ENCODE data around the gene LUZP1.

Gene LUZP1

DNA sequence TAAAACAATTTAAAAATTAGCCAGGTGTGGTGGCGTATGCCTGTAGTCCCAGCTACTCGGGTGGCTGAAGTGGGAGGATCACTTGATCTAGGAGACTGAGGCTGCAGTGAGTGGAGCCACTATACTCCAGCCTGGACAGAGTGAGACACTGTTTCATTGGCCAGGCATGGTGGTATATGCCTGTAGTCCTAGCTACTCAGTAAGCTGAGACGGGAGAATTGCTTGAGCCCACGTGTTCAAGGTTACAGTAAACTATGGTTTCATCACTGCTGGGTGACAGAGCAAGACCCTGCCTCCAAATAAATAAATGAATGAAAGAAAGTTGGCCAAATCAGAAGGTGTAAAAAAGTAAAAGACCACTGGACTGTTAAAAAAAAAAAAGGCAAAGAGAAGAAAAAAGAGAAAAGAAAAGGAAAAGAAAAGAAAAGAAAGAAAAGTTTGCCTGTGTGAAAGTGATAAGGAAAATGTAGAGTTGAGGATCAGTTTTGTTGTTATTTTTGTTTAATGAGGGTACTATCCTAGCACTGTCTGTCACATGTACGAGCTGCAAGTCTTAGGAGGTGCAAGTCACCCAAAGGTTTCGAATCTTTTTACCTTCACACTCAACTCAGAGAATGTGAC is 52.3 kb downstream of the LUZP1 start:
- no peak for DNase-seq (ENCODE audit: low read depth)

DNA sequence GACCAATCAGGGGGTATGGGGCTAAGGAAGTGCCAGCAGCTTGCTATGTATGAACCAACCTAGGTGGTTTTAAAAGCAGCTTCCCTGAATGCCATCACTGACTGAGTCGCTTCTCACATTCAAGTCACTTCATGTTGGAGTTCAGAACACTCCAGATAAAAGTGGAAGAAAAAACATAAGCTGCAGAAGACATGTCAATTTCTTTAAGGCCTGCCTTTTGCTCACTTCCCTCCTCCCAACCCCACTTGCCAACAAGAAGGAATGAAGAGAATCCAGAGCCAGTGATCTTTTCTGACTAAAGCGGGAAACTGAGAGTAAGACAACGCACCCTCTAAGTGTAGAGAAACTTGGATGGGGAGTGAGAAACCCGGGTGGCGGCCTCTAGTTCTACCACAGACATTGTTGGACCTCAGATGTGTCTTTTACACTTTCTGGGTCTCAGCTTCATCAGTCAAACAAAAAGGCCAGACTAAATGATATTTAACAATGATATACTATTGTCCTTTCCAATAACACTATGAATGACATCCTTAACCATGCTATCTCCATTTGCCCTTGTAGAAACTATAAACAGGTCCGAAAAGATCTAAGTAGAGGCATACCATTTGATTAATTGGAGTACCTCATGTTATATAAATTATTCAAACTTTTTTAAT is 54.1 kb downstream of the LUZP1 start:
- no peak for DNase-seq (ENCODE audit: low read depth)

DNA sequence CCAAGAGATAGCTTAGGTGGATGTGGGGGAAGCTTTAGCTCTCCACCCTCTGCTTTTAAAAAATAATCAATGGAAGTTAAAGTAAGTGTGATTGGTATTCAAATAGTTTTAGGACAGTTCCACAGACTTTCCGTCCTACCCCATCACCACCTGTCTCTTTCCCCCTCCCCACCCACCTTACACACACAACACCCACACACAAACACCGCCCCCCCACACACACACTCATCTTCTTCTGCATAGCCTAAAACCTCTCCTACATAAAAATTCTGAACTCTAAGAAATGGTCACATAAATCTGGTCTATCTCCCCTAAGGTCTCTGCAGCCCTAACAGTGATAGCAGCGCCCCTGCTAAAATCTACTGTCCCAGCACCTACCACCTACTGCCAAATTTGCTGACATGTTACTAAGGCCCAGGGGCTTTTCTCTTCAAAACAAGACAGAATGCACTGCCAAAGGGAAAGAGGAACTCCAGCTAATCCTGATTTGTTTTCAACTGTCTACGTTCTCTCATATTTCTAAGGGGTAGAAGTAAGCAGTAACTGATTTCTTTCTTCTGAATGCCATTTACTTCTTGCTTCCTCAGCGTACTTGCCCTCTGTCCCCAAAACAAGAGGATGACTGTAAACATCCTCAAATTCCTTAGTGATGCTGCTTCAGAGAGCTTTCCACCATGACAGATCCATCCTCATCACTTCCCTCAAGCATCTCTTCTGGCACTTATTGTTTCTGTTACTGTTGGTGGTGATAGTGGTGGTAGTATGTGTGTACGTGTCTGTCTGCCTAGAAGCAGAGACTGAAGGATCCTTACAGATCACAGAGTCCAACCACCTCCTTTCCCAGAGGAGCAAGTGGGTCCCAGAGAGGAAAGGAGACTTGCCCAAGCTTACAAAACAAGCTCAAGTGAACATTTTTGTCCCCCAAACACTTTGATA is 56.8 kb downstream of the LUZP1 start:
- DNase-seq (ENCODE audit: low read depth): no peak

GRCh38 chr1:23110391-23110790 is 58.3 kb downstream of the LUZP1 start:
- no peak for DNase-seq (ENCODE audit: low read depth)

GRCh38 chr1:23108918-23109533 is 59.6 kb downstream of the LUZP1 start:
- peak; percentile 29 for DNase-seq (ENCODE audit: low read depth)

GRCh38 chr1:23103001-23103889 is 65.4 kb downstream of the LUZP1 start:
- no peak for DNase-seq (ENCODE audit: low read depth)

DNA sequence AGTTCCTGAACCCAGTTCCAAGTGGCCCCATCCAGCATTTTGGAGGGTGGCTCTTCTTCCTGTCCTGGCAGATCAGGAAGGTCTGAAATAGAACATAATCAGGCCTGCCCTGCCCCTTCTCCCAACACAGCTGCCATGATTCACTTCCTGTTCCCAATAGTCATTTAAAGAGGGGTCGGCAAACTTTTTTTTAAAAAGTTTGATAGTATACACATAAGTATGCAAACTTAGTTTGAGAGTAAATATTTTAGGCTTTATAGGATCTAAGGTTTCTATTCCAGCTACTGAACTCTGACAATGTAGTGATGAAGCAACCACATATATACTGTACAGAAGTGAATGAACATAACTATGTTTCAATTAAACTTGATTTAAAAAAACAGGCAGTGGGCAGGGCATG is 66.4 kb downstream of the LUZP1 start:
- no peak for DNase-seq (ENCODE audit: low read depth)

GRCh38 chr1:23101887-23102286 is 66.8 kb downstream of the LUZP1 start:
- DNase-seq (ENCODE audit: low read depth): no peak

DNA sequence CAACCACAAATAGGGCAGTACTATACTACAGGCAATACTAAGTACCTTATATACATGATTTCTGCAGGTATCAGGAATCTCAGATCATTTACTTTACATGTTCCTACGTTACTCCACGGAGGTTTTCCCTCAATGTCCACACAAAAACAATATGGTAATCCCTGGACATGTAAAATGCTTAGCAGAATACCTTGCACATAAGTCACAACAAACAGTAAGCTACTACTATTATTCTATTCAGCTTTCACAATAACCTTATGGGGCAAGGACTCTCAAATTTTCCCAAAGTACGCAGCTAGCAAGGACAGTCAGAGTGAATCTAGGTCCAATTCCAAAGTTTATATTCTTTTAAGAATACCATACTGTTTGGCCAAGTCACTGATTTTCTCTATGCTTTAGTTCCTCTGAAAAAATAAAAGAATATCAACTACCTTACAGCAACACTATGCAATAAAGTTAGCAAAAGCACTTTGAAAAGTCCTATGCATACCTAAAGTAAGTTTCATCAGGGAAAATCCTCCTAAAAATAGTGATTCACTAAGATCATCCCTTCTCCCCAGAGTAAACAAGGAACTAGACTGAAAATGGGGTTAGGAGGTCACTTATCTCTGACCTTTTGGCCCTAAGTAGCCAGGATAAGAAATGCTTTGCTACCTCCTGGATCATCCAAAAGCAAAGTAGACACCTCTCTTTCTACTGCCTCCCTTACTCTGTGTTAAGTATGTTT is 67.4 kb downstream of the LUZP1 start:
- DNase-seq (ENCODE audit: low read depth): no peak

- DNase-seq (ENCODE audit: low read depth): no peak
Observed at GRCh38 chr1:23100074-23100748, 68.4 kb downstream of the LUZP1 start.

DNA sequence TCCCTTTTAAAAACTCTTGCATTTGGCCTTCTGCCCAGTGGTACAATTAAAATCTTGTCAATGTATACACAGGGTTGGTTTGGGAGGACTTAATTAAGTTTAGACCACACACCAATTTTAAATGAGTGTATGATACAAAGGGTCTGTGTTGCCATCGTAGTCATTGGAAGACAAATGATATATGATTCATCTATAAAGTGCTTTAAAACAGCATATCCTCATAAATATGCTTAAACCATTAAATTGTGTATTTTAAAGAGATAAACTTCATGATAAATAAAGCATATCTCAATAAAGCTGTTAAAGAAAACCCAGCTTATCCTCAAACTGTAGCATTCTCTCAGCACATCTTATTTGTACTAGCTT is 69.5 kb downstream of the LUZP1 start:
- no peak for DNase-seq (ENCODE audit: low read depth)

DNA sequence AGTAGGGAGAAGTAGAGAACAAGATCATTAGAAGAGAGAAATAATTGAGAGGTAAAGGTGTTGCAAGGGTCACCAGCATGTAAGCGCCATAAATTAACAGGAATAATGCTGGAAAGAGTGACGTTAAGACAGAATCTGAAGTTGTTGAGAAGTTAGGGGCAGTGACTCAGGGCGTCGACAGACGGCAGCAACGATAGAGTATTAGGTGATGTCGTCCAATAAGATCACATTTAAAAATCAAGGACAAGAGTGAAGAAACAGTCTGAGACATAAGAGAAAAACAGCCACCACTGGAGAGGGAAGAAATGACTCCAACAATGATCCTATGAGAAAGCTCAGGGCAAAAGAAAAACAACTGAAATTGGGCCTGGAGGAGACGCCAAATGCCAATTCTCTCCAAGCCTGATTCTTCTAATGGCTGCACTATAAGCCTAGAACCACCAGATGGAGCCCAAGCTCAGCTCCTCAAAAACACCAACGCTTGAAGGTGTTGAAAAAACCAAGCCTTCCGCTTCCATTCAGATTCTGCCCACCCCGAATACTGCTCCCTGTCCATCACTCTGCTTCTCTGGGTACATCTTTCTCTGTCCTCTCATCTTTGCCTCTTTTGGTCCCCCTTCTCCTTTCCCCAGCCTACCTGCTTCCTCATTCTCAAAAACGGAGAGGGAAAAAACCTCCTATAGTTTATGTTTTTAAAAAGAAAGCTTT is 70.0 kb downstream of the LUZP1 start:
- DNase-seq (ENCODE audit: low read depth): peak; percentile 26

DNA sequence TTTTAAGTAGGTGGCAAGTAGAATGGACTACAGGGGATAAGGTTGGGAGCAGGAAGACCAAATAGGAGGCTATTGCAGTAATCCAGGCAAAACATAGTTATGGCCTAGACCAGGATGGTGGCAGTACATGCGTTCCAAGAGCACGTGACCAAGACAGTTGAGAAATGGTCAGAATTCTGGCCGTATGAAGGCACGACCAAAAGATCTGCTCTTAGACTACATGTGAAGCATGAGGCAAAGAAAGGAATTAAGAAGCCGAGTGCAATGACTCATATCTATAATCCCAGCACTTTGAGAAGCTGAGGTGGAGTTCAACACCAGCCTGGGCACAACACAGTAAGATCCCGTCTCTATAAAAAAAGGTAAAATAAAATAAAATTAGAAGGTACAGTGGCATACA is 71.3 kb downstream of the LUZP1 start:
- no peak for DNase-seq (ENCODE audit: low read depth)

GRCh38 chr1:23092447-23092846 is 76.2 kb downstream of the LUZP1 start:
- DNase-seq (ENCODE audit: low read depth): no peak

GRCh38 chr1:23091545-23091944 is 77.1 kb downstream of the LUZP1 start:
- DNase-seq (ENCODE audit: low read depth): no peak

DNA sequence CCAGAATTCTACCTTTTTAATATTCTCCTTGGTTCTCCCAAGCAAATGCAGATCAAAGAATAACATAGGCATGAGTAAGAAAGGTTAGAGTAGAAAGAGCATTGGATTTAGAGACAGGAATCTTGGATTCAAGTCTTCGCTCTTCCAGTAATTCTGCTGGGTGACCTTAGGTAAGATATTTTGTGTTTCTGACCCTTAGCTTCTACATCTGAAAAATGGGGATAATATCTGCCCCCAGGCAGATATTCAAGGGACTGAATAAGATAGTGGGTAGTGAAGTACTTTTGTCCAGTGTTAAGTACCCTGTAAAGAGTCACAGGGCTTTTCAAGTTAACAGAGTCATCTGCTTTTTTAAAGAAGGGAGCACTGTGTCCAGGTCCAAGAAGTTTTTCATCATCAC is 78.6 kb downstream of the LUZP1 start:
- no peak for DNase-seq (ENCODE audit: low read depth)

- DNase-seq (ENCODE audit: low read depth): no peak
Observed at GRCh38 chr1:23088027-23088426, 80.6 kb downstream of the LUZP1 start.

GRCh38 chr1:23085696-23086095 is 83.0 kb downstream of the LUZP1 start:
- DNase-seq (ENCODE audit: low read depth): no peak

DNA sequence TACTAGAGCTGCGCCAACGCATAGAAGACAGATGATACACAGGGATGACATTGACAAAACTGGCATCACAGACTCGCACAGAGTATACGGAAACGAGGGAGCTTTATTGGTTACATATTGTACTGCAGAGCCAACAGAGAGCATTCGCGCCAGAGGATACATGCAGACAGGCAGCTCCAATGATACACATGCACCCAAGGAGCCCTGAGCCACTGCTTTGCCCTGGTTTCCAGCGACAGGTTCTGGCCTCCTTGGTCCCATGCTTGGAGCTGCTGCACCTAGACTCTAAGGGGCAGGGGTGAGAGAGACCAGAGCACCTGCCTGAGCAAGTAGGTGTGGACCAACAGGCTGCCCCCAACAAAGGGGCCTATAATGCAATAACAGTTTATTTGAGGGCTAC is 83.8 kb downstream of the LUZP1 start:
- DNase-seq (ENCODE audit: low read depth): no peak

Data from activated T-helper 9 cell treated with anti-CD3 and anti-CD28 coated beads, Interleukin-2, amount 50 U/mL, for 16 hours (primary cell).